H1 (cell line): ENCODE results near the gene CACNA2D1.

ENCODE experiments used
- CHD1 ChIP-seq: IDR thresholded peaks from 2 replicates; pipeline ENCODE4 v1.6.1; 2012; ENCODE audit warnings: low read depth, low read length, improper control_type of control experiment
- EGR1 ChIP-seq: IDR thresholded peaks from 2 replicates; pipeline ENCODE4 v1.6.1; 2011; ENCODE audit warnings: low read depth, low read length, borderline replicate concordance
- POLR2AphosphoS5 ChIP-seq: IDR thresholded peaks from 2 replicates; pipeline ENCODE4 v1.6.1; 2011; ENCODE audit warnings: low read depth, low read length
- SAP30 ChIP-seq: fragments of 300-600 bp; sonication (generic); IDR thresholded peaks from 2 replicates; pipeline ENCODE4 v1.7.1; 2012; ENCODE audit warnings: low read length, moderate library complexity, mild to moderate bottlenecking, inconsistent platforms; ENCODE audit not compliant: insufficient read depth, insufficient replicate concordance
- TAF1 ChIP-seq: IDR thresholded peaks from 2 replicates; pipeline ENCODE4 v1.6.1; 2011; ENCODE audit warnings: mild to moderate bottlenecking, low read depth, low read length
- TF ChIP-seq, protein P1 (sequence below), 3 experiments: IDR thresholded peaks; 1 replicate in 2 of 3; 2 replicates in 1 of 3; pipeline versions ENCODE4 v1.5.1 to v1.6.1; 2011; ENCODE audit warnings: low read length in 3 of 3, mild to moderate bottlenecking in 3 of 3, inconsistent platforms in 2 of 3, low read depth in 1 of 3, moderate library complexity in 1 of 3; ENCODE audit not compliant: insufficient read depth in 1 of 3; ENCODE audit errors: control extremely low read depth in 1 of 3

DNA sequence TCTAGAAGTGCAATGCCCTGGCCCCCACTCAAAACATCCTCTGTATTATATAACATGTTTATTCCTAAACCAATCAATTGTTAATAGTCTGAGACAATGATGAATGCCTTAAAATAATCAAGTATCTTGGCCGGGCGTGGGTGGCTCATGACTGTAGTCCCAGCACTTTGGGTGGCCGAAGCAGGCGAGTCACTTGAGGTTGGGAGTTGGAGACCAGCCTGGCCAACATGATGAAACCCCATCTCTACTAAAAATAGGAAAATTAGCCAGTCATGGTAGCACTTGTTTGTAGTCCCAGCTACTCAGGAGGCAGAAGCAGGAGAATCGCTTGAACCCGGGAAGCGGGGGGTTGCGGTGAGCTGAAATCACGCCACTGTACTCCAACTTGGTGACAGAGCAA lies 29.4 kb upstream of the CACNA2D1 start:
- TF ChIP-seq CHD1 (no peak), SAP30 (no peak), EGR1 (no peak), TAF1 (no peak), POLR2AphosphoS5 (no peak)
- TF ChIP-seq, protein P1, sequence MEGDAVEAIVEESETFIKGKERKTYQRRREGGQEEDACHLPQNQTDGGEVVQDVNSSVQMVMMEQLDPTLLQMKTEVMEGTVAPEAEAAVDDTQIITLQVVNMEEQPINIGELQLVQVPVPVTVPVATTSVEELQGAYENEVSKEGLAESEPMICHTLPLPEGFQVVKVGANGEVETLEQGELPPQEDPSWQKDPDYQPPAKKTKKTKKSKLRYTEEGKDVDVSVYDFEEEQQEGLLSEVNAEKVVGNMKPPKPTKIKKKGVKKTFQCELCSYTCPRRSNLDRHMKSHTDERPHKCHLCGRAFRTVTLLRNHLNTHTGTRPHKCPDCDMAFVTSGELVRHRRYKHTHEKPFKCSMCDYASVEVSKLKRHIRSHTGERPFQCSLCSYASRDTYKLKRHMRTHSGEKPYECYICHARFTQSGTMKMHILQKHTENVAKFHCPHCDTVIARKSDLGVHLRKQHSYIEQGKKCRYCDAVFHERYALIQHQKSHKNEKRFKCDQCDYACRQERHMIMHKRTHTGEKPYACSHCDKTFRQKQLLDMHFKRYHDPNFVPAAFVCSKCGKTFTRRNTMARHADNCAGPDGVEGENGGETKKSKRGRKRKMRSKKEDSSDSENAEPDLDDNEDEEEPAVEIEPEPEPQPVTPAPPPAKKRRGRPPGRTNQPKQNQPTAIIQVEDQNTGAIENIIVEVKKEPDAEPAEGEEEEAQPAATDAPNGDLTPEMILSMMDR (IDR thresholded peaks at IDR 0.05; ENCODE audit: control extremely low read depth in 1 of 3, insufficient read depth in 1 of 3, low read depth in 1 of 3, low read length in 3 of 3): no peak
